Stimulated activated CD4-positive, alpha-beta T cell treated with anti-CD3 and anti-CD28 coated beads, TNF-alpha, amount 100 ng/mL, for 4 hours (primary cell): ENCODE data around the gene PLXNA4.

ENCODE experiments used
- DNase-seq, 3 experiments: peaks; one replicate each; pipeline ENCODE4 v3.0.0-alpha.2; 2020; ENCODE audit warnings: low read depth in 3 of 3

PLXNA4 gene

DNA sequence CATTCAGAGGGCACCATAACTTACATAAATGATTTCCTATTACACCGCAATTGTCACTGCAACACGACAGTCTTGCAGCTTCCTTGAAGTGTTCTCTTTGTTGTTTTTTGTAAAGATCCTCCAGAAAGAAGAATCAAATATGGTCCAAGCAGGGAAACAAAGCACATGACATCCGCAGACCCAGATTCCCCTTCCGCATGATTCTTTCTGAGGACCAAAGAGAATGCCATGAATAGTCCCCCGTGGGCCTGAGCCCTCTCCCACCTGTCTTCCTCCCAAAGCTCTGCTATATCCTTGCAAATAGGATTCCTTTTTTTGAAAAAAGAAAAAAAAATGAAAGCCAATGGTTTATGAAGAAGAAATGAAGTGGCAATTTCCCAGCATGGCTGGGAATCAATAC lies 10.8 kb downstream of the PLXNA4 start:
- DNase-seq = no peak

DNA sequence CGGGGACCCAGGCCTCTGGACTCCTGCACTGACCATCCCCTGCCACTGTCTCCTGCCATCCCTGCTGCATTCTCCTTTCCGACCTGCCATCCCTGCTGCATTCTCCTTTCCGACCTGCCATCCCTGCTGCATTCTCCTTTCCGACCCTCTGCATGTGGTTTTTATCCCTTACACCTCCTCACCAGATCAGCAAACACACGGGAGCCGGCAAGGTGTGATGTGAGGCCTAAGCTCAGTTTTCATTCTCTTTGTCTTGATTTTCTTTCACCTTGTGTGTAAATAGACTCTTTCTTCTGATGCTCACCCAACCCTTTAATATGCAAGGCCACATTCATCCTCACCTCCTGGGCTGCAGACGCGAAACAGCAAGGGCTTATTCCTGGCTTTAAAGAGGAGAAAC lies 11.4 kb downstream of the PLXNA4 start:
- DNase-seq = no peak

DNA sequence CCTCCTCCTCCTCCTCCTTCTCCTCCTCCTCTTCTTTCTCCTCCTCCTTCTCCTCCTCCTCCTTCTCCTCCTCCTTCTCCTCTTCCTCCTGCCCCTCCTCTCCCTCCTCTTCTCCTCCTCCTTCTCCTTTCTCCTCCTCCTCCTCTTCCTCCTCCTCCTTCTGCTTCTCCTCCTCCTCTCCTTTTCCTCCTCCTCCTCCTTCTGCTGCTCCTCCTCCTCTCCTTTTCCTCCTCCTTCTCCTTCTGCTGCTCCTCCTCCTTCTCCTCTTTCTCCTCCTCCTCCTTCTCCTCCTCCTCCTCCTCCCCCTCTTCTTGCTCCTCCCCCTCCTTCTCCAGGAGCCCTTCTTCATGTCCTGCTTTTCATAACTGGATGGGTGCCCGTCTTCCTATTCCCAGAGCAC lies 12.2 kb downstream of the PLXNA4 start:
- no peak for DNase-seq

DNA sequence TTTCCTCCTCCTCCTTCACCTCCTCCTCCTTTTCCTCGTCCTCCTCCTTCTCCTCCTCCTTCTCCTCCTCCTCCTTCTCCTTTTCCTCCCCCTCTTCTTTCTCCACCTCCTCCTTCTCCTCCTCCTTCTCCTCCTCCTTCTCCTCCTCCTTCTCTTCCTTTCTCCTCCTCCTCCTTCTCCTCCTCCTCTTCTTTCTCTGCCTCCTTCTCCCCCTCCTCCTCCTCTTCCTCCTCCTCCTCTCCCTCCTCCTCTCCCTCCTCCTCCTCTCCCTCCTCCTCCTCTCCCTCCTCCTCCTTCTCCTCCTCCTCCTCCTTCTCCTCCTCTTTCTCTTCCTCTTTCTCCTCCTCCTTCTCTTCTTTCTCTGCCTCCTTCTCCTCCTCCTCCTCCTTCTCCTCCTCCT lies 13.6 kb downstream of the PLXNA4 start:
- no peak for DNase-seq

DNA sequence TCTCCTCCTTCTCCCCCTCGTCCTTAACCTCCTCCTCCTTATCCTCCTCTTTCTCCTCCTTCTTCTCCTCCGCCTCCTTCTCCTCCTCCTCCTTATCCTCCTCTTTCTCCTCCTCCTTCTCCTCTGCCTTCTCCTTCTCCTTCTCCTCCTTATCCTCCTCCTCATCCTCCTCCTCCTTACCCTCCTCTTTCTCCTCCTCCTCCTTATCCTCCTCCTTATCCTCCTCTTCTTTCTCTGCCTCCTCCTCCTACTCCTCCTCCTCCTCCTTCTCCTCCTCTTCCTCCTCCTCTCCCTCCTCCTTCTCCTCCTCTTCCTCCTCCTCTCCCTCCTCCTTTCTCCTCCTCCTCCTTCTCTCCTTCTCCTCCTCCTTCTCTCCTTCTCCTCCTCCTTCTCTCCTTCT lies 14.5 kb downstream of the PLXNA4 start:
- no peak for DNase-seq

DNA sequence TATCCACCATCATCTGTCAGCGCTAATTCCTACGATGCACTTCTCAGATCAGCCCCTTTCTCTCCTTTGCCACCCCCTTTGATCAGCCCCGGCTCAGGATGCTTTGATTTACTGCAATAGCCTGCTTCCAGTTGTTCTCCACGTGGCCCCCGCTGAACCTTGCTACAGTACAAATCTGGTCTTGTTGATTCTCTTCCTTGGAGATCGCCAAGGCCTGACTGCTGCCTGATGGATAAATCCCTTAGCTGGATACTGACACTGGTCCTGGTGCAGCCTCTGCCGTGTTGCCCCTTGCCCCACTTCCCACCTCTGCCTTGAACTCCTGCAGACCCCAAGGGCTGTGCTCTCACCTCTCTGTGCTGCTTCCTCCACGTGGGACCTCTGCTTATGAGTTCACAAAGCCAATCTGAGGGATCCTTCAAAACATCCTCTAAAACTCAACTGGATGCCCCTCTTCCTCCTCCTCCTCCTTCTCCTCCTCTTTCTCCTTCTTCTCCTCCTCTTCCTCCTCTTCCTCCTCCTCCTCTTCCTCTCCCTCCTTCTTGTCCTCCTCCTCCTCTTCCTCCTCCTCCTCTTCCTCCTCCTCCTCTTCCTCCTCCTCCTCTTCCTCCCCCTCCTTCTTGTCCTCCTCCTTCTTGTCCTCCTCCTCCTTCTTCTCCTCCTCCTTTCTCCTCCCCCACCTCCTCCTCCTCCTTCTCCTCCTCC lies 15.3 kb downstream of the PLXNA4 start:
- DNase-seq = no peak

DNA sequence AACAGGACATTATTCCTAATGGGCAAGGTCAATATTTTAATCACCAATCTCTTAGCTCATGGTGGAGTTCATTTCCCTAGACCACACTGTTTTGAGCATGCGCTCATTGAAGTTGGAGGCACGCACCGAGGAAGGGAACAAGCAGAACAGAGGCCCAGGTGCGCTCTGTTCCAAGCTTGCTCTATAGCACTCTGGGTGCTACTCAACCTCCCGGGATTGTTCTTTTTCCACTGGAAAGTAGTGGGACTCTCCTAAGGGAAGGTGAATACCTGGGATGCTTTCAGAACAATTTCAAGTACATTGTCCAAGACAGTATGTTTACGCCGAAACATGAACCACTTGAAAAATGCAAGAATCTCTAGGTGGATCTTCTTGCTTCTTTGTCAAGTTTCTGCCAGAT lies 16.2 kb downstream of the PLXNA4 start:
- DNase-seq = no peak

DNA sequence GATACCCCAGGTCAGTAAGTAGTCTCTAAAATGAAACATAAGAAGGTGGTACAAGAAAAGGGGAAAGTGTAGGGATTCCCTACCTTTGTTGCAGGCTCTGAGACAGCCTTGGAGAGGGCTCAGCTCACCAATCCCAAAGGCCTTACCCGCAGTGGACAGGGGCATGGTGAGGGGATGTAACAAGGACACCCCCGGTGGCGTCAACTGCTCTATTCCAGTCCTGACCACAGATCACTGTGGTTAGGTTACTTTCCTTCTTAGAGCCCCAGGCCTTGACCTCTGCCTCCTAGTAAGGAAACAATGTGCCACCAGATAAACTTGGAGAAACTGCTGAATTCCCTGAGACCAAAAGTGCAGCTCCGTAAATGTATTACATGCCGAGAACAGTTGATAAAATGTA lies 17.5 kb downstream of the PLXNA4 start:
- no peak for DNase-seq

DNA sequence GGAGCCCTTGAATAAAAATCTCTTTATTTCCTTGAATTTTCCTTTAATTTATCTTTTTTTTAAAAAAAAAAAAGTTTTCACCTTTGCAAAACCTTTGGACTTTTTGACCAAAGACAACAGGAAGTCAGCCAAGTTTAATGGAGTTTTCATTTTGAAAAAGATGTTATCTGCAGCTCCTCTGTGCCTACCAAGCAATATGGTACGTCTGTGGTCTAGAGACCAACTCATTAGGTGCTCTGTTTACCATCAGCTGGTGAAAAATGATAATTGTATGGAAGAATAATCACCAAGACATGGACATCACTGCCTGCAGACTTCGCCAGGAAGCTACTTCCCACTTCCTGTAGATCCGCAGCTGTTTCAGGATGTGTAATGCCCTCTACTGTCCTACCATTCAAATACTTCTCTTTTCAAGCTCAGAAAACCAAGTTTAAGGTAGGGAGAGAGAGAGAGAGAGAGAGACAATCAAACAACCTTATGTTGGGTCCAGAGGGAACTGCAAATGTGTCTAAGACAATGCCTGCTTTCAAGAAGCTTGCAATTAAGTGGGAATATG lies 18.7 kb downstream of the PLXNA4 start:
- DNase-seq = no peak

DNA sequence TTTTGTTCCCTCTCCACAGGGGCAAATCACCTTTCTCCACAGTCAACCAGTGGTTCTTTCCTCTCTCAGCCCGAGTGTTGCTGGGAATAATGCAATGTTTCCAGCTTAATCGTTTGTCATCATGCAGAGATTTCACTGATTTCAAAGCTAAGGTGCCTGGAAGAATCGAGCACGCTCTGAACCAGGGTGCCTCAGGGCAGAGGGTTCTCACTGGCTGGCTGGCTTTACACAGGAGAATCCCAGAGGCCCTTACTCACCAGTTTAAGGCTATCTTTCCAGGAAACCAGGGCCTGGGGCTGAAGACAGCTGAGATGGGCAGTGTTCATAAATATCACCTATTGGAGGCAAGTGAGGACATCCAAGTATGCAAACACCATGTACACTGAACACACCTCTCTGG lies 21.8 kb downstream of the PLXNA4 start:
- no peak for DNase-seq

DNA sequence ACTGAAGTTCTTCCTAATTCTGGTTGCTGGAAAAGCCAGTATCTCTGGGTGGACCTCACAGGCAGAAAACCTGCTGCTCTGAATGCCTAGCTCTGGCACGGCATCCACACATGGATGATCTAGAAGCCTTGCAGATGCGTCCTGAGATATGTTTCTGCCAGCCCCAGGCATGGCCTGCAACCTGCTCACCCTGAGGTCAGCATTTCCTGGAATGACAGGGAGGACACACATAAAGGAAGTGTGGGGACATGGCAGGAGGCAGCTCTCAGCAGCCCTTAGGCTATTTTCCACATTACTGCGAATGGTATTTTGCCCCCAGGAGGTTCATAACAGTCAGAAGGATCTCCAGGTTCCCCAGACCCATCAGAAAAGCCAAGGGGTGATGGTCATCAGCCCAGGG lies 23.2 kb downstream of the PLXNA4 start:
- no peak for DNase-seq

DNA sequence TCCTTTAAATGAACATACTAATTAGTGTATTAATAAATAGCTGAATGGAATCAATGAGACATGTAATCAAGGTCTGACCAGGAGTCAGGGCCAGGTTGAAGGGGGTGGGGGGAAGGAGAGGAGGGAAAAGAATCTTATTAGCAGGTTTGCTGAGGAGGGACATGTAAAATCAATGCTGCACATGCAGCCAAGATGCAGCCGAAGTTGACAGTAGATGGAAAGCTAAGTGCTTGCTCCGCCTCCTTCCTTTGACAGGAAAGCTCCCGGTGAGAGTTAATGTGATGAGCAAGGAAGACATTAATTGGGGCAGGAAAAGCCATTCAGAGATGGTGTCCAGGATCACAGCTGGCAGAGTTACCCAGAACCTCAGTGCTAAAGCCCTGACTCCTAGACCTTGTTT lies 24.4 kb downstream of the PLXNA4 start:
- no peak for DNase-seq

DNA sequence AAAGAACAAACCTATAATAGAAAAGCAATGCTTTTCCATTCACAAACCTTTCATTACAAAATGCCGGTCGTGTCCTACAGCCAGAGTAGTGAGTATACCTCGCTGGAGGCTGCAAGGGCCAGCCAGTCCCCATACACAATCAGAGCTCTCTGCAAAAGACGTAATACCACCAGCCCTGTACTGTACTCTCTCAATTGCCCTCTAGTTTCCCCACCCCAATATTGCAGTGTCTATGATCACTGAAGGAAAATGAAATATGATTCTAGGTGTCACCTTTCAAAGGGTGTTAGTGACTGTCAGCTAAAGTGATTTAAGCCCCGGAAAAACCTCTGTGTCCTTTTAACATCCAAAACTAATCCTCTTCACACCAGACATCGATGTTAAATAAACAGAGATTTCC lies 24.8 kb downstream of the PLXNA4 start:
- DNase-seq = no peak

DNA sequence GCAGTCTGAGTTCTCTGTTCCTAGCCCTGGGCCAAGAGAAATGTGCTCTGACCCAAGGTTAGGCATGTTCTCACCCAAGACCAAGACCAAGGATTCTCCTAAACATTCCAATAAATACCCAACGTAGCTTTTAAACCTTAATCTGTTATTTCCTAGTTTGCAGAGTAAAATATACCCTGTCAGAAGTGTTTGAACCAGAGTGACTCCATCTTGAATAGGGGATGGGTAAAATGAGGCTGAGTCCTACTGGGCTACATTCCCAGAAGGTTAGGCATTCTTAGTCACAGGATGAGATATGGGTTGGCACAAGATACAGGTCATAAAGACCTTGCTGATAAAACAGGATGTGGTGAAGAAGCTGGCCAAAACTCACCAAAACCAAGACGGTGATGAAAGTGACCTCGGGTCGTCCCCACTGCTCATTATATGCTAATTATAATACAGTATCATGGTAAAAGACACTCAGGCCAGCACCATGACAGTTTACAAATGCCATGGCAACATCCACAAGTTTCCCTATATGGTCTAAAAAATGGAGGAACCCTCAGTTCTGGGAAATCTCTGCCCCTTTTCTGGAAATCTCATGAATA lies 27.7 kb downstream of the PLXNA4 start:
- no peak for DNase-seq

DNA sequence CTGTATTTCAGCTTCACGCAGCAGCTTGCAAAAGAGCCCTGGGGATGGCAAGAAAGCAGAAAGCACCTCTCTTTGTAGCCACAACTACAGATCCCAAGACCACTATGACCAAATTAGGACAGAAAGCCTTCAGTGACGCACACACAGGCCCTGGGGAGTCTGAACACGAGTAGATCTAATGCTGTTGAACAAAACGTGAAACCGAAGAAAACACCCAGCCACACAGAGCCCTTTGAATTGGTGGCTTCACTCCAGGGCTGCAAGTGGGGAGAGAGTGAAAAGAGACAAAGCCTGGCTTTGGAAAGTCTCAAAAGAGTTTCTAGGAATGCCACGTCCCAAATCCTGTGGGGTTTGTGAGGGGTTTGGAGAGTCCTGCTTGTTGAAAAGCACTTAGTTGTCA lies 28.4 kb downstream of the PLXNA4 start:
- DNase-seq = no peak

DNA sequence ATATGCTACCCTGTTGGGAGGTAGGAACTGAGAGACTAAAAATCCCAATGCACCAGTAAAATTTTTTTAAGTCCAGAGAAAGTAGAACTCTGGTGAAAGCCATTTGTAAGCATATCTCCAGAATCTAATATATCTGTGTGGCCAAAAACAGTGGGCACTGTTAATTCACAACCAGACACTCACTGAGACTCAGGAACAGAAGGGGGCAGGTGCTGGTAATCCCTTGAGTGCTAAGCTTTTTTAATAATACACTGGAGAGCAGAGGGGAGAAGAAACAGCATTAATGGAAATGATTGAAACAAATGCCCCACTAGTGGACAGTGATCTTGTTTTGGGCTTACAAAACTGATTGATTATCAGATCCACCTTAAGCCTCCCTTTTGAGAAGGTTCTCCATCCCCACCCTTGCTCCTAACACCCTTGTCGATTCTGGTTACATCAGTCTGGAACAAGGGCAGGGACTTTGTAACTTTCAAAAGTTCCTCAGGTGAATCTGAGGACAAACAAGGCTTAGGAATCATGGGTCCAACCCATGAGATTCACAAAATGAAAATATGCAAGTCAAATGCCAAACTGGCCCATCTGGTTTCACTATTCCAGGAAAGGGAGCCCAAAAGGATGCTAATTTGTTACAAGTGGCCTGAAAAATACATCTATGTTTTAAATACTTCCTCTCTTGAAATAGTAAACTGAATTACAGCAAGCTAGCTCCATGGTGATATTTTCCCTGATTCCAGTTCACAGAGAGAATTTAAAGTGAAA lies 29.7 kb downstream of the PLXNA4 start:
- DNase-seq = no peak

DNA sequence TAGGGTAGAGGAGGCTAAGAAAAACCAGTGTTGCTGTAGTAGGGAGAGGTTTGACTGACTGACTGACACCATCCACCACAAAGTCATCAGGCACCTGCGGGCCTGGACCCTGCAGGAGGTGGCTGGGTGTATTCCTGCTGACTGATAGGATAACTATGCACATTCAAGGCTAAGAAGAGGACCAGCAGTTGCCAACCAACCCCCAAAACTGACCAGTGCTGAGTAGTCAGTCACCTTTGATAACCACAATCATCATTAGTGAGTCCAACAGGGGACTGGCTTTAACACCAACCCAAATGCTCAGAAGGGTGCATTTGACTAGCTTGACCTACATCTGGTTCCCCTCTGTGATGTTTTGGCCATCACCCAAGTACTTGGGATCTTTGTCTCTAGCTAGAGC lies 30.5 kb downstream of the PLXNA4 start:
- no peak for DNase-seq

DNA sequence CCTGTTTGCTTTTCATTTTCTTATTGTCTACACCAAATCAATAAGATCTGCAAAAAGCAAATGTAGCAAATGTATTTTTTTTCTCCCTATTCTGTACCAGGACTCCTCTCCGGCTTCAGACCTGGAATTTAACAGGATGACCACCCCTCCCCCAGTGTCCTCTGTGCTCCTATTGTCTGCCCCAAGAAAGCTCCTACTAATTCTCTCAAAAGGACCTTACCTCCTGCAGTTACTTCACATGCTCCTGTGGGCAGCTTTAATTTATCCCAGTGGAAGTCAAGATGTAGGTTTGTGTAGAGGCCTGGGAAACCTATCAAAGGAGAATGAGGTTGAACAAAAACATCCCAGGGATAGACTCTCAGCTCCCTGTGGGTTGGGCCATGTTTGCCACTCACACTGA lies 31.3 kb downstream of the PLXNA4 start:
- no peak for DNase-seq

DNA sequence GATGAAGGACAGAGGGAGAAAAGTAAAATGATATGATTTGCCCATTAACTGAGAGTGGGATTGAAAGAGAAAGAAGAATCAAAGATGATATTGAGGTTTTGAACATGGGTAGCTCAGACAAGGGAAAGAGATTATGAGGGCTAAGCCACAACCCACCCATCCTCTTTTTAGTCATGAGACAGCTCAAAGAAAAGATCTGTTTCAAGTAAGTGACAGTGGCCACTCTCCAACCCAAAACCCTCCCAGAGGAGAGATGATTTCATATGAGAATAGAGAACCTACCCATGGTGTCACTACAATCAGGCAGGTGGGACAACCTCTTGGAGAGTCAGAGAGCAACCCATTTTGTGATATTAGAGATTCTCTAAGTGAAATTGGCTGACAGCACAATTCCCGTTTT lies 32.2 kb downstream of the PLXNA4 start:
- no peak for DNase-seq

DNA sequence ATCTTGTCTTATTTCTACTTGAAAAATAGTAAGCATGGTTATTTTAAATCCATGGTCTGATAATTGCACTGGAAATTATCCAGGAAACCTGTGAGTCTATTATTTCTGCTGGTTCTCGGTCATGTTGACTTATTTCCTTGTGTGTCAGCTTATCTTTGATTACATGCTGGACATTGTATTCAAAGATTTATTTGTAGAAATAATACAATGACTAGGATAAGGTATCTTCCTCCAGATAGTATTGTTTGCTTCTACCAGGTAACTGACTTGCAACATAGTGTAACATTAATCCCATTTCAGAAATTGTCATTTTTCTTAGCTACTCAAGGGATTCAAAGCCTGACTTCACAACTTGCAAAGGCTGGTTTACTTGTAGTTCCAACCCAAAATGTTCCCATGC lies 33.4 kb downstream of the PLXNA4 start:
- no peak for DNase-seq

DNA sequence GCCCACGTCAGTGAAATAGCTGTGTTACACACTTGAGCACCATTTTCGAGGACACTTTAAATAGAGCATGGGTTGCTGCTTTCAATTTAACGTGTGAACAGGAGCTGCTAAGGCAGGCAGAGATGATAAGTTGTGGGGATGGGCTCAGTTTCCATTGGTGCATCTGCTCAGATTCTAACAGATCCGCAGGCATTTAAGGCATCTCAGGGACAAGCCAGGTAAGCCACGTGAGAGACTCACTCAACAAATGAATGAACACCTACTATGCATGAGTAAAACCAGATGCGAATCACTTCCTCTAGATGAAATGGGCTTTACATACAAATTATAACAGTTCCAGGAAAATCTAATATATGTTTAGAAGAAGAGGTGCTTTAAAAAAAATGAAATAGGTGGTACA lies 34.6 kb downstream of the PLXNA4 start:
- DNase-seq = no peak

DNA sequence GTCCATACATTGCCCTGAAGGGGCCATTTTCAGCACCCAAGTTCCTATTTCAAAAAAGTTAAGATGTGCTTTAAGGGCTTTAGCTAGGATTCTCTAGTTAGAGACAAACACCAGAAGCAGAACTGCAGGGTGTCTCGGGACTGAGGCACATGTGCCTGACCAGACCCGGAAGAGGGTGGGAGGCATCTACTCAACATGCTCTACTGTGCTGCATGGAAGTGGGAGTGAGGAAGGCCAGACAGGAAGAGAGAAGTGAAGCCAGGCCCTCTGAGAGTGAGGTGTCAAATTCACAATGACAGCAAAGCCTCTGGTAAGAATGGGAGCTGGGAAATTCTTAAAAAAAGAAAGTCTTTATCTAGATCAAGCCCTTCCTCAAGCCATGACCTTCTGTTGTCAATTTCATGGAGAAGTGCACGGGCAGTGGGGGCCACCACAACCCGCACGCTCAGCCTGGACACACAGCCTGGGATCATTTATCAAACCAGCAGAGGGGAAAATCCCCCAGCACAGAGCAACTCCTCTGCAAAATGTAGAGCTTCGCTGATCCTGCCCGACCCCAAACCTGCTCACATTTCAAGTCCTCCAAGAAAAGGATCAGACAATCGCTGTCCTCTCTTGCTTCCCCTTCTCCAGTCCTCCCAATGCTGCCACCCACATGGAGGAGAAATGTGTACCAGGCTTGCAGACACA lies 38.7 kb downstream of the PLXNA4 start:
- no peak for DNase-seq
